HG02943 (cell line): Measurements from ENCODE around the gene SLC8A2.

ENCODE experiments used
- ATAC-seq: cut with Tn5 transposase; IDR thresholded peaks from one replicate; pipeline ENCODE4 v1.9.1; 2021; ENCODE audit warnings: mild to moderate bottlenecking, low read depth, moderate library complexity; ENCODE audit not compliant: unreplicated experiment

Gene SLC8A2, protein sequence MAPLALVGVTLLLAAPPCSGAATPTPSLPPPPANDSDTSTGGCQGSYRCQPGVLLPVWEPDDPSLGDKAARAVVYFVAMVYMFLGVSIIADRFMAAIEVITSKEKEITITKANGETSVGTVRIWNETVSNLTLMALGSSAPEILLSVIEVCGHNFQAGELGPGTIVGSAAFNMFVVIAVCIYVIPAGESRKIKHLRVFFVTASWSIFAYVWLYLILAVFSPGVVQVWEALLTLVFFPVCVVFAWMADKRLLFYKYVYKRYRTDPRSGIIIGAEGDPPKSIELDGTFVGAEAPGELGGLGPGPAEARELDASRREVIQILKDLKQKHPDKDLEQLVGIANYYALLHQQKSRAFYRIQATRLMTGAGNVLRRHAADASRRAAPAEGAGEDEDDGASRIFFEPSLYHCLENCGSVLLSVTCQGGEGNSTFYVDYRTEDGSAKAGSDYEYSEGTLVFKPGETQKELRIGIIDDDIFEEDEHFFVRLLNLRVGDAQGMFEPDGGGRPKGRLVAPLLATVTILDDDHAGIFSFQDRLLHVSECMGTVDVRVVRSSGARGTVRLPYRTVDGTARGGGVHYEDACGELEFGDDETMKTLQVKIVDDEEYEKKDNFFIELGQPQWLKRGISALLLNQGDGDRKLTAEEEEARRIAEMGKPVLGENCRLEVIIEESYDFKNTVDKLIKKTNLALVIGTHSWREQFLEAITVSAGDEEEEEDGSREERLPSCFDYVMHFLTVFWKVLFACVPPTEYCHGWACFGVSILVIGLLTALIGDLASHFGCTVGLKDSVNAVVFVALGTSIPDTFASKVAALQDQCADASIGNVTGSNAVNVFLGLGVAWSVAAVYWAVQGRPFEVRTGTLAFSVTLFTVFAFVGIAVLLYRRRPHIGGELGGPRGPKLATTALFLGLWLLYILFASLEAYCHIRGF

DNA sequence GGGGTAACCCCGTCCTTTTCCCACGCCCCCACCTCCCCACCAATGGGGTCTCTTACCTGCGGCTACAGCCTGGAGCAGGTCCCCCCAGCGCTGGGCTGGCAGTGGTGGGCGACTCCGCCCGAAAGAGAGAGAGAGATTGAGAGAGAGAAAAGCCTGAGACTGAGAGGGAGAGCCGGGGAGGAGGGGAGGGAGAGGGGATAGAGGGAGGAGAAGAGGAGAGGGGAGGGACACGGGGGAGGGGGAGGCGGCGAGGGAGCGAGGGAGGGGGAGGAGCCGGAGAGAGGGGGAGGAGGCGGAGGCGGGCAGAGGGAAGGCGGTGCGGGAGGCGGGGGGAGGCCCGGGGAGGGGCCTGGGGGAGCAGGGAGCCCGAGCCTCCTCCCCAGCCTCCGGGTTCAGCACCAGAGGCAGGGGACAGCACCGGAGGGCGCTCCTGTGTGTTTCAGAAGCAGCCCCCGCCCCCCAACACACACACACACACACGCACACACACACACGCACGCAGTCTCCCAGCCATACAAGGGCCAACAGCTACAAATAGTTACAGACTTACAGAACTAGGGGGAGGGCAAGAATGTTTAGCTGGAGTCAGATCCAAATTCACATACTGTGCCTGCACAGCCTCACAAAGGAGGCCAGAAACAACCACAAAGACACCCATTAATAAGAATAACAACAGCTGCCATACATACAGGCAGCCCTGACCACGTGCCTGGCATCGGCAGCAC lies at the start of gene SLC8A2:
SLC8A2 (minus strand) TSS at position 161 of the 725 bp plus-strand sequence. CDS start 5,490 bp downstream, outside the sequence.
- no peak for ATAC-seq

DNA sequence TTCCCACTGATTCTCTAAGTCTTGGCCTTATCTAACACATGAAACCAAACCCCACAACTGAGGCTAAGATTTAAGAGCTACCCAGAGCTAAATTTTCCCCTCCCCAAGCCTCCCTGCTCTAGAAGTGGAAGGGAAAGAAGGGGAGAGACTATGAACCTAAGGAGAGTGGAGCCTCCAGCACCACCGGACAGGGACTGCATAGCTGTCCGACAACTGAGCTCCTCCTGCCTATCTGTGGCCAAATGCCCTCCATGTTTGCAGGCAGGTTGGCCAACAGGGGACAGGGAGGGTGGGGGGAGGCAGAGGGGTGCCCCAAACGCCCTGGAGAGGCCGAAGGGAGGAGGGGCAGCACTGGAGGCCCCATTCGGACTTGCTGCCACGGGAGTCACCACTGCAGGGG lies 49.1 kb upstream of the SLC8A2 start:
- ATAC-seq = no peak

DNA sequence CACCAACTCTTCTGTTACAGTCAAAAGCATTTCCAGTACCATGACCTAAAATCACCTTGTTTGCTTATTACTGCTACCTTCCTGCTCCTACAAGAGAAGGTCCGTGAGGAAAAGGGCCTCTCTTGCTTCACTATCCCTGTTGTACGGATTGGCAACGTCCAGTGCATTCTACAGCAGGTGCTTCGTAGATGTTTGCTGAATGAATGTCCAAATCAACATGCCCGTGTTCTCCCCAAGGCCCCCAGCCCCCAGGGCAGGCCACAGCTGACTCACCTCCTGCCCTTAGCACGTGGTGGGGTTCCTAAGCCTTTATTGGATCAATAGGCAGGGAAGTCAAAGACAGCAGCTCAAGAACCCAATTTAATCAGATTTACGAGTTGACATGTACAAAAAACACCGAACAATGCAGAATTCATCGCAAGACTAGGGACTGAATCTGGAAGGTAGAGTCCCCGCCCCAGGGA lies 48.7 kb upstream of the SLC8A2 start:
- ATAC-seq = no peak

DNA sequence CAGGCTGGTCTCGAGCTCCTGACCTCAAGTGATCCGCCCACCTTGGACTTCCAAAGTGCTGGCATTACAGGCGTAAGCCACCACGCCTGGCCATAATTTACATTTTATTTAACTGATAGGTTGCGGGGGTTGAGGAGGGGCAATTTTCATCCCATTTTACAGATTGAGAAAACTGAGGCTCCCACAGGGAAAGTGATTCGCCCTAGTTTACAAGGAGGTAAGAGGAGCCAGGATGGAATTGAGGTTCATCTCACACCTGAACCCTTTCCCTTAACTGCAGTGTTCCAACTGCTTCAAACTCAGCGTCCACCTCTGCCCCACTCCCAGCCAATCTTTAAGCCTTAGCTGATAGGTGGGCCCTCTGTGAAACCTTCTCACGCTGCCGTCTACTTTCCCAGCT lies 47.2 kb upstream of the SLC8A2 start:
- no peak for ATAC-seq

DNA sequence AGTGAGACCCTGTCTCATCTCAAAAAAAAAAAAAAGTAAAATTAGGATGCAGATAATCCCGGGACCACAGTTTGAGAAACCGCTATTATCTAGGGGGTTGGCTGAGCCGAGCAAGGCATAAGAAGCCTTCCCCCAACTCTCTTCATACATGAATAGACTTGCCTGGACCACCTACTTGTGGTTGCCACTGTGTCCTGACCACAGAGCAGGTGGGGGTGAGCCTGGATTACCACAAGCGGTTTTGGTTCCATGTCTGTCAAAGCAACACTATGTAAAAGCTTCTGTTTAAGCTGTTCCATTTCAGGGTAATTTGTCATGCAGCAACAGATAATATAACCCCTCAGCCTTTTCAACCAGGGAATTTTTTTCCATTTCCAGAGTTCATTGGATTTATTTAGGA lies 46.4 kb upstream of the SLC8A2 start:
- ATAC-seq = no peak

DNA sequence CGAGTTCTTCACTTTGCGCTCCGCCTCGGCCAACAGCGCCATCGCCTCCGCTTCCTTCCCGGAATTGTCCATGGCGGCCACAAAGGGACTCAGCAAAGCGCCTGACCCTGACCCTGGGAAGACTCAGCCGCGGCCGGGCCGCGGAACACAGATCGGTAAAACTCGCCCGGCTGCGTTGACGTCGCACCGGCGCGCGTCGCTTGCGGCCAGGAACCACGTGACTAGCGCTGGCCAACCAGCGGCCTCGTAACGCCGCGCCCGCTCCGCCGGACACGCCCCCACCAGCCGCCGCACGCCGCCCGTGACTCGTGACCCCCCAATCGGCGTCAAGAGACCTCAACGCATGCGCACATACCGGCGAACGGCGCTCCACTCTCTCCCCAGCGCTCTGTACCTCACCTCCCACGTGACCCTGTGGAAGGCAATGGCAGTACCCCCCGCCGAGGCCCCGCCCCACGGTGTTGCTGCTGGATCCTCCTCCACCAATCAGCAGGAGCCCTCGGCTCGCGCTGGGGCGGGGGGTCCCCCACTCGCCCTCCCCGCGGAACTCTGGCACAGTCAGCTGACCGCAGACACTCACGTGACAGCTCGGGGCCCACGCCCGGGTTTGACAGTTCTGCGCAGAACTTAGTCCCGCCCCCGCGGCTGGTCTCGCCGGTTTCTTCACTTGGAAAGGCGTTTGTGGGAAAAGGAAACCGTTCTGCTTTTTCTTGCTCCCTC lies 43.3 kb upstream of the SLC8A2 start, which contains the start of gene NAPA:
NAPA (minus strand) TSS at position 195 of the 720 bp plus-strand sequence; CDS start at position 72, 123 bp downstream.
- peak; percentile 80 for ATAC-seq

DNA sequence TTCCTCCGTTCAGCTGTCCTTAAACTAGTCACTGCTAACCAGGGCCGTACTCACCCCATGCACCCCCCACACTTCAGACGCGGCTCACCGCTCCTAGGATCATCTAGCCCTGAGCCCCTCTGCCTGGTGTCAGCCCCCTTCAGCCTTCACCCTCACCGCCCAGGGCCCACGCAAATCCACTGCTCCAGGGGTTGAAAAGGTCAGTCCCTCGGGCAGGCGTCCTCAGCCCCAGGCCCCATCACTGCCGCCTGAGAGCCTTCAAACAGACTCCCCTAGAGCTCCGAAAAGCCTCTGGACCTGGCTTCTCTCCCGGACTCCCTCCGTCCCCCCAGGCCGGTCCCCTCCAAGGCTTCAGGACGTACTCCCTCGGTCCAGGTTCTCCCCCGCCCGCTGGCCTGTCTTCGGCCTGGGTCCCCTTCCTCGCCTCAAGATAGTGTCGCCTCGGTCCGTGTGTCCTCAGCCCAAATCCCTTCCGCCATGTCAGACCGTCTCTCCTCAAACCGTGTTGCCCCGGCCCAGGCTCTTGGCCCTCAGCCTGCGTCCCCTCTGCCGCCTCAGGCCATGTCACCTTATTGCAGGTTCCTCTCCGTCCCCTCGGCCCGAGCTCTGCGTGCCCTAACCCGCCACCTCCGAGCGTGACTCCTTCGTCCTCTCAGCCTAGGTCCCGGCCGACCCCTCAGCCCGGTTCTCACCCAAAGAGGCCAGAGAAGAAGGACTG lies 42.6 kb upstream of the SLC8A2 start:
- no peak for ATAC-seq

DNA sequence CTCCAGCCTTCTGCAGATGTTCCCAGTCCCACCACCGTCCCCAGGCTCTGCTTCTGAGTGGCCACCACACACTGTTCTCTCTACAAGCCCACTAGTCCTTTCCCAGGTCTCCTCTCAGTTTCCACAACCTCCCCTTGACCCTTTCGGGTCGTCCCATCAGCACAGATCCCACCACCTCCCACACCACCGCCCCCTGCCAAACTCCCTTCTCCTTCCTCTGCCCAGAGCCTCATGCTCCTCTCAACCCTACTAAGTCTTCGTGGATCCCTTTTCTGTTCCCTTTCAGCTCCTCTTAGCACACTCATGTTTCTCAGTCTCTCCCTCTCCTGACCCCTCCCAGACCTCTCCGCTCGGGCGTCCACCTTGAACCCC lies 41.2 kb upstream of the SLC8A2 start:
- no peak for ATAC-seq

DNA sequence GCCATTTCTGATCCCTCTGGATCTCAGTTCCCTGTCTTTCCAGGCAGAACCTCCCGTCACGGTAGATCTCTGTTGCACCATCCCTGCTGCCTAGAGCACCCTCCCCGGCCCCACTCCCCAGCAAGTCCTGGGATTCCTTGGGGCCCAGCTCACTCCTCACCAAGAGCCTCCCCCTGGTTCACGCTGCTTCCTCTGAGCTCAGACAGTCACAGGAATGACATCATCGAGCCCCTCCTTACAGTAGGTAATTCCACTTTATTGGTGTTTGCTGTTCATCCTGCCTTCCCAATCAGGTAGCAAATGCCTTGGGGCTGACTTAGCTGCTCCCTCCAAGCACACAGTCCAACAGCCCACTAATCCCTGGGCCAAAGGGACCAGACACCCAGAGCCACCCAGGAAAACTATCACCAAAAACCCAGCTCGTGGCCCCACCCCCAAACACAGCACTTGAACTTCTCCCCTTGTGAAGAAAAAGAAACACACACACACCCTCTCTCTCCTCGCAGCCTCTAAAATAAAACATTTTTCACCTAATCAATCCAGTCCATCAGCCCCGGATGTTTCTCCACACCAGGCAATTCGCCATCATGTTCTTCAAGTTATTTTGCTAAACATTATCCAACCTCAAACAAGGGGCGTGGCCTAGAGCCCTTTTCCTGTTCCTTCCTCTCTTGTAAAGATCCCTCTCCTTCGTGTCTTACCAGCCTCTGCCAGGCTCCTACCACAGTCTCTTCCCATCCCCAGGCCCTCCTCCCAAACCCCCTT lies 40.7 kb upstream of the SLC8A2 start:
- no peak for ATAC-seq

DNA sequence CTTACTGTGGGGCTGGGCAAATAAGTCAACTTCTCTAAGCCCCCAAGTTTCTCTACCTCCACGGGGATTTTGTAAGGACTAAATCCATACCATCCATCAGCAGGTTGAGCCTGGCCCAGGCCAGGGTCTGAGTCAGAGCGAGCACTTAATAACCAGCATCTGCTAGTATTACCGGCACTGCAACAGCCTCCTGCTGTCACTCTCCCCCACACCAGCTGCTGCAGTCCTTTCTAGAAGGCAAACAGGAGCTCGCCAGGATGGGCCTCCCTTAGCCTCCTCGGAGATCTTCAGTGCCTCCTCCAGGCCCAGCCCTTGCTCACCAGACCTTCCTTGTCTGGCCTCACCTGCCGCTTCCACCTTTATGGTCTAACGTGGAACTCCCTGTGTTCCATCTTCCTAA lies 40.0 kb upstream of the SLC8A2 start:
- ATAC-seq = no peak

DNA sequence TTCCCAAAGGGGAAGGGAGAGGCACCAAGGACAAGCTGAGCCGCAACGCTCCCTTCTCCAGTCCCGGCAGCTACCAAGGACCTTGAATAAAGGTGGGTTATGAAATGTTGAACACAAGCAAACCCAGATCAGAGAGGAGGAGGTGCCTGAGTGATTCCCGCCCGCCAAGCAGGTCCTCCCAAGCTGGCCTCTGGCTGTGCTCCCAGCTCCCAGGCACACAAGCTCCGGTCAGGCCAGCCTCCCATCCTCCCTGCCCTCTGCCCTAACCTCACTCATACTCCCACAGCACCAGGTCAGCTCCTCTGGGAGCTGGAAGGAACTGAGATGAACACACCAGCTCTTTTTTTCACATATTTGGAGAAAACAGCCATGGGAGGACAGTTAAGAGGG lies 39.4 kb upstream of the SLC8A2 start:
- ATAC-seq = no peak

DNA sequence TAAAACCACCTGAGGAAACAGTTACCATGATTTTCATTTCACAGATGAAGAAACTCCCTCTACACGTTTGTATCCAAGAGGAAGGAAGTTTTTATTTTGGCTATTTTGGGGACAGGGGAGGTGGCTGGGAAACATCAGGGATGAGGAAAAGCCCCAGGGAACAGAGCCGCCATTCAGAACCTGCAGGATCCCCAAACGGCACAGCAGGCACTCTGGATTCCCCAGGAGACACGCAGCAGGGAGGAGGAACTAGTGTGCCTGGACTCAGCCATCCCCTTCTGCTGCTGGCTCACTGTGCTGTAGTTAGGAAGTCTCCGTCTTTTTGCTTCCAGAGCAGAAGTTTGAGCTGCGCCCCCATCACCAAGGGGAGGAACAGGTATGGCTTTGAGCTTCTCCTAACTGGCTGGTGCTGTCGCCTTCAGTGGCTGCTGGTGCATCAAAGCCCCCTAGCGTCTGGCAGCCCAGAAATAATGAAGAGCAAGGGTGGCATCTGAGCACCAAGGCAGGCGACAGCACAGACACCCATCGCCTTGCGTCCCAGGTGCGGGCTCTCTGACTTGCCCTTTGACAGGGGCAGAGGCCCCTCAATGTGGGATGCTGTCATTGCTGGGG lies 38.9 kb upstream of the SLC8A2 start:
- no peak for ATAC-seq

DNA sequence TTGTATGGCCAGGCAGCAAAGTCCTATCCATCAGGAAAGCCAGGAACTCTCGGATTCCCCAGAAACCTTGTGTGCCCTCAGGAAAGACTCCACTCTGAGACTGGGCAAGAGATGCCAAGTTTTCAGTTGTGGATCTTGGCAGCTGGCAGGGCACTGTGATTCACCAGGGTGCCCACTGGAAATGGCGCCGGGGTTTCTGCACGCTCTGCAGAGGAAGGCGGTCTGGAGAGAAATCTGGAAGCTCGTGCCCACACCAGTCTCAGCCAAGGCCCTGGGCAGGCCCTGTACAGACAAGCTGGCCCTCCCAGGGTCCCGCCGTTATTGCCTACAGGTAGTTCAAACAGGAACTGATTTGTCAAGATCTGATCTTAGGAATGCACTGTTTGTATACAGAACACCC lies 38.3 kb upstream of the SLC8A2 start:
- ATAC-seq = no peak

DNA sequence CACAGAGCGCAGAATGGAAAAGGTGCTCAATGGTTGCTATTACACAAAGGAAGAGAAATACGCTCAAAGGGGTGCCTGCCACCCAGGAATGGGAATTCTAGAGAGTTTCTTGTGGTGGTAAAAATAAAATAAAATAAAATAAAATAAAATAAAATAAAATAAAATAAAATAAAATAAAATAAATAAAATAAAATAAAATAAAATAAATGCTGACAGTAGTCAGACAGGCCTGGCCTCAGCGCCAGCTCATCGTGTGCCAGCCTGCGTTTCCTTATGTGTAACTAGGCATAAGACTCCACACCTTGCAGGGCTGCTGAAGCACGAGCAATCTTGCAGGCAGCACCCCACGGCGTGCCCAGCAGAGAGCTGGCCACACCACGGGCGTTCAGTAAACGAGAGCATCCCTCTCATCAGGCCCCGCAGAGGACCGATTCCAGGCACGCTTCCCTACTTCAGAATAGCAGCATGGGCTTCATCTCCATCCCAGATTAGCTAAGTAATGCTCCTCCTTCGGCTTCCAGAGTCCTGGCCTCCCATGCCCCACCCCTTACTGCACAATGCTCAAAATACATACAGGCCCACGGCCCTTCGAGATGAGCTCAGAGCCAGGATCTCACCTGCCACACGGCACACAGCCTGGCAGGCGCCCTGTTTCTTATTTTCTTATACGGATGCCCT lies 37.6 kb upstream of the SLC8A2 start:
- ATAC-seq = no peak

DNA sequence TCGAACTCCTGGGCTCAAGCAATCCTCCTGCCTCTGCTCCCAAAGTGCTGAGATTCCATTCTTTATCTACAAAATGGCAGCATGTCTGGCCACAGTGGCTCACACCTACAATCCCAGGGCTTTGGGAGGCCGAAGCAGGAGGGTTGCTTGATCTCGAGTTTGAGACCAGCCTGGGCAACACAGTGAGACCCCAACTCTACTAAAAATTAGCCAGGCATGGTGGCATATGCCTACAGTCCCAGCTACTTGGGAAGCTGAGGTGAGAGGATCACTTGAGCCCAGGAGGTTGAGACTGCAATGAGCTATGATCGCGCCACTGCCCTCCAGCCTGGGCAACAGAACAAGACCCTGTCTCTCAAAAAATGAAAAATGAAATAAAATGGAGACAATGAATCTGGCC lies 37.0 kb upstream of the SLC8A2 start:
- ATAC-seq = no peak

DNA sequence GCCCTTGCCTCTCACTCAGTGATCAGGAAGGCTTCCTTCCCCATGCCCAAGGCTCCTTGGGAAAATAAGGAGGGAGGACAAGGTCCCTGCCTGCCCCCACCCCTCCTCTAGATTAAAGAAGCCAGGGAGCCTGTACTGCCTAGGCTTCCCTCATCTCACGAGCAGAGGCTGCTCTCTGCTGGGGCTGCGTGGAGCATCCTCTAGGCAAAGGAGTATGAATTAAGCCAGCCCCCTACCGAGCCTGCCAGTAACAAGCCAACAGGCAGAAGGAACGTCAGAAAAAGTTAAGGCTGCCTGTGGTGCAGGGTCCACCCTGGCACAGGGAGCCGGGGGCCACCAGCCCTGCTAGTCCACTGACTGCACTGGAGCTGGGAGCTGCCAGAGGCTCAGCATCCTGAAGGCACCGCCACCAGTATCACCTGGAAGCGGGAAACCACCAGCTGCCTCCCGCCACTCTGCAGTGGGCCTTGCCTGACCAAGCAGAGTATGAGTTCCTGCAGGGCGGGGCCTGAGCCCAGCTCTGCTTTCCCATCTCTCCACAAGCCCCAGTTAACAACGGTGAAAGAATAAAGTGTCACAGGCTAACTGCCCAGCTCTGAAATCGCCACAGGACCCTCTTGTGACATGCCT lies 36.3 kb upstream of the SLC8A2 start:
- ATAC-seq = no peak

DNA sequence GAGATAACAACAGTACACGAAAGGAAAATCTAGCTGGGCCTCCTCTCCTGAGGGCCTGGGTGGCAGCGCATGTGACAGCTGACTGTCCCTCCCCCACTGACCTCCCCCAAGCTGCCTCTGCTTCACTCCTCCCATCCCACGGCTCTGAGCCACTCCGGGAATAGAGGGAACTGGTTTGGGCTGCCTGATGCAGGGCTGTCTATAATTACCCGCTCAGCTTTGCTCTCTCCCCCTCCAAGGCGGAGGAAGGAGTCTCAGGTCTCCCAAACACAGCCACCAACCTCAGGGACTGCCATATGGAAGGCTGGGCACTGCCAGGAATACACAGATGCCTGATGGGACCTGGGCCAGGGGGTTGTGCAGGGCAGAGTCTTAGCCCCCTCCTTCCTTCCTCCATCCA lies 35.3 kb upstream of the SLC8A2 start:
- no peak for ATAC-seq
